Stimulated activated memory B cell treated with anti-CD40 and anti-IgM and Interleukin-4, amounts not matched to agents 10 μg/mL and 1 μg/mL and 100 μg/mL, for 72 hours (primary cell): ENCODE results near the gene GALNT5.

Source experiments
- ATAC-seq: fragments of 150-1000 bp; cut with Tn5 transposase; 2 replicates; pipeline ENCODE4 v1.10.0; 2021
- H3K27ac Mint-ChIP-seq: one replicate; pipeline ENCODE4 v1.8.0; 2022; ENCODE audit warnings: mild to moderate bottlenecking, mixed read lengths
- H3K27me3 Mint-ChIP-seq: one replicate; pipeline ENCODE4 v1.8.0; 2022; ENCODE audit warnings: mixed read lengths
- H3K36me3 Mint-ChIP-seq: one replicate; pipeline ENCODE4 v1.8.0; 2022; ENCODE audit warnings: mixed read lengths
- H3K4me1 Mint-ChIP-seq: one replicate; pipeline ENCODE4 v1.8.0; 2022; ENCODE audit warnings: mixed read lengths
- H3K4me3 Mint-ChIP-seq: one replicate; pipeline ENCODE4 v1.8.0; 2022; ENCODE audit warnings: mild to moderate bottlenecking, moderate library complexity, mixed read lengths
- H3K9me3 Mint-ChIP-seq: one replicate; pipeline ENCODE4 v1.8.0; 2022; ENCODE audit warnings: mixed read lengths

The GALNT5 gene

DNA sequence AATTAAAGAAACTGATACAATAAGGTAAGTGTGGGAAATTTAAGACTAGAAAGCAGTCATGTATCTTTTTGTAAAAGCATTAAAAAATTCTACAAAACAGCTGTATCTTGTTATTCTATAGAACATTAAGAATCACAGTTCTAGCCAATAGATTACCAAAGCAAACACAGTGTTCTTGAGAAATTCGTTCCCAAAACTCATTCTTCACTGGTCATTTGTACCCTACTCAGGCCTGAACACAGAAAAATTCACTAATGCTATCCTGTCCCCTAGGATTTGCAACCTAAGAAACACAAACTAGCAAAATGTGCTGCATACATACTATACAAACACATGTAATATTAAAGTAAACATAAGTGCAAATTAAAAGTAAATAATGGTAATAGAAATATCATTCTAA, 39.0 kb downstream of the GALNT5 start:
- Mint-ChIP-seq H3K4me1 (no peaks in the 10 kb centered on the region), H3K36me3 (no peaks in the 10 kb centered on the region), H3K27ac (no peak overlapping the region), H3K27me3 (peaks cover 9% of the 10 kb centered on the region), H3K9me3 (no peaks in the 10 kb centered on the region), H3K4me3 (no peak overlapping the region)
- no peak for ATAC-seq

DNA sequence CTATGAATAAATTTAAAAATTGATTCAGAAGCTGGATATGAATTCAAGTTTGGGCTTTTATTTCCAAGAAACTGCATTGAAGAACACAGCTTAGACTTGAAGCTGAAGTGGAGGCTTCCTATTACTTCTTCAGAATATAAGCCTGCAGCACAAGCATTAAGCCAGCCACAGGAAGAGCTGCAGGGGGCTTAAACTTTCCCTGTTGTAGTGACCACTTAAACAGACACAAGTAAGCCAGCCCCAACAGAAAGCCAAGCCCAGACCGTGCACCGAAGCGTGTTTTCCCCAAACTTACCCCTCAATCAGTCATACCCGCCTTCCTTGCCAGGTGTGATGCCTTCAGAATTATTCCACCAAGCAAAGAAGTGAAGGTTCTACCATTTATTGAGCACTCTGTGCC, 39.5 kb downstream of the GALNT5 start:
- H3K4me1 Mint-ChIP-seq, result no peaks in the 10 kb centered on the region
- H3K9me3 Mint-ChIP-seq, result no peaks in the 10 kb centered on the region
- ATAC-seq, result no peak
- H3K4me3 Mint-ChIP-seq, result no peak overlapping the region
- peaks cover 9% of the 10 kb centered on the region for H3K27me3 Mint-ChIP-seq
- no peaks in the 10 kb centered on the region for H3K36me3 Mint-ChIP-seq
- H3K27ac Mint-ChIP-seq, result no peak overlapping the region

GRCh38 chr2:157301307-157301706, 43.8 kb downstream of the GALNT5 start:
- ATAC-seq, result no peak
- no peak overlapping the region for H3K4me3 Mint-ChIP-seq
- peaks cover 9% of the 10 kb centered on the region for H3K27me3 Mint-ChIP-seq
- no peaks in the 10 kb centered on the region for H3K36me3 Mint-ChIP-seq
- H3K4me1 Mint-ChIP-seq, result no peaks in the 10 kb centered on the region
- no peak overlapping the region for H3K27ac Mint-ChIP-seq
- H3K9me3 Mint-ChIP-seq, result no peaks in the 10 kb centered on the region

GRCh38 chr2:157302492-157303099, 45.1 kb downstream of the GALNT5 start:
- Mint-ChIP-seq H3K27ac (no peak overlapping the region), H3K4me1 (no peaks in the 10 kb centered on the region), H3K4me3 (no peak overlapping the region), H3K9me3 (no peaks in the 10 kb centered on the region), H3K36me3 (no peaks in the 10 kb centered on the region), H3K27me3 (peaks cover 3% of the 10 kb centered on the region)
- ATAC-seq, result peak; percentile 68

- ATAC-seq, result no peak
These were observed 46.1 kb downstream of the GALNT5 start for GRCh38 chr2:157303612-157304011.

GRCh38 chr2:157304811-157305722, 47.6 kb downstream of the GALNT5 start:
- Mint-ChIP-seq H3K27ac (no peak overlapping the region), H3K27me3 (no peaks in the 10 kb centered on the region), H3K9me3 (no peaks in the 10 kb centered on the region), H3K4me3 (no peak overlapping the region), H3K4me1 (no peaks in the 10 kb centered on the region), H3K36me3 (no peaks in the 10 kb centered on the region)
- ATAC-seq, result no peak

More at GRCh38 chr2:157303612-157304011, 46.1 kb downstream of the GALNT5 start:
- H3K27ac Mint-ChIP-seq, result no peak overlapping the region
- H3K27me3 Mint-ChIP-seq, result no peaks in the 10 kb centered on the region
- H3K4me1 Mint-ChIP-seq, result no peaks in the 10 kb centered on the region
- no peaks in the 10 kb centered on the region for H3K36me3 Mint-ChIP-seq
- H3K4me3 Mint-ChIP-seq, result no peak overlapping the region
- H3K9me3 Mint-ChIP-seq, result no peaks in the 10 kb centered on the region

GRCh38 chr2:157305723-157306110, 48.2 kb downstream of the GALNT5 start:
- Mint-ChIP-seq H3K4me3 (no peak overlapping the region), H3K27ac (no peak overlapping the region), H3K9me3 (no peaks in the 10 kb centered on the region), H3K36me3 (no peaks in the 10 kb centered on the region), H3K4me1 (no peaks in the 10 kb centered on the region), H3K27me3 (no peaks in the 10 kb centered on the region)
- no peak for ATAC-seq

- ATAC-seq, result no peak
- Mint-ChIP-seq H3K4me1 (no peaks in the 10 kb centered on the region), H3K36me3 (no peaks in the 10 kb centered on the region), H3K4me3 (no peak overlapping the region), H3K9me3 (no peaks in the 10 kb centered on the region), H3K27ac (no peak overlapping the region), H3K27me3 (no peaks in the 10 kb centered on the region)
These were observed 49.5 kb downstream of the GALNT5 start for GRCh38 chr2:157307021-157307420.

GRCh38 chr2:157309878-157310277, 52.4 kb downstream of the GALNT5 start:
- Mint-ChIP-seq H3K4me3 (no peak overlapping the region), H3K27me3 (no peaks in the 10 kb centered on the region), H3K9me3 (no peaks in the 10 kb centered on the region), H3K36me3 (no peaks in the 10 kb centered on the region), H3K27ac (no peak overlapping the region), H3K4me1 (no peaks in the 10 kb centered on the region)
- ATAC-seq, result no peak

GRCh38 chr2:157311706-157312105, 54.2 kb downstream of the GALNT5 start:
- Mint-ChIP-seq H3K27ac (no peak overlapping the region), H3K36me3 (no peaks in the 10 kb centered on the region), H3K4me1 (no peaks in the 10 kb centered on the region), H3K4me3 (no peak overlapping the region), H3K27me3 (no peaks in the 10 kb centered on the region), H3K9me3 (no peaks in the 10 kb centered on the region)
- ATAC-seq, result no peak

- ATAC-seq, result no peak
- no peak overlapping the region for H3K27ac Mint-ChIP-seq
- H3K36me3 Mint-ChIP-seq, result no peaks in the 10 kb centered on the region
- no peaks in the 10 kb centered on the region for H3K27me3 Mint-ChIP-seq
- no peak overlapping the region for H3K4me3 Mint-ChIP-seq
- H3K4me1 Mint-ChIP-seq, result no peaks in the 10 kb centered on the region
- no peaks in the 10 kb centered on the region for H3K9me3 Mint-ChIP-seq
These were observed 55.5 kb downstream of the GALNT5 start for GRCh38 chr2:157312866-157313486.

GRCh38 chr2:157315901-157316300, 58.4 kb downstream of the GALNT5 start:
- H3K9me3 Mint-ChIP-seq, result no peaks in the 10 kb centered on the region
- H3K36me3 Mint-ChIP-seq, result peaks cover 13% of the 10 kb centered on the region
- no peak overlapping the region for H3K4me3 Mint-ChIP-seq
- no peak overlapping the region for H3K27ac Mint-ChIP-seq
- H3K4me1 Mint-ChIP-seq, result no peaks in the 10 kb centered on the region
- no peak for ATAC-seq
- H3K27me3 Mint-ChIP-seq, result no peaks in the 10 kb centered on the region

- H3K36me3 Mint-ChIP-seq, result peaks cover 31% of the 10 kb centered on the region
- peaks cover 5% of the 10 kb centered on the region for H3K4me1 Mint-ChIP-seq
- ATAC-seq, result no peak
- no peak overlapping the region for H3K4me3 Mint-ChIP-seq
- no peak overlapping the region for H3K27ac Mint-ChIP-seq
- no peaks in the 10 kb centered on the region for H3K27me3 Mint-ChIP-seq
- H3K9me3 Mint-ChIP-seq, result no peaks in the 10 kb centered on the region
These were observed 61.4 kb downstream of the GALNT5 start for GRCh38 chr2:157318884-157319283.

DNA sequence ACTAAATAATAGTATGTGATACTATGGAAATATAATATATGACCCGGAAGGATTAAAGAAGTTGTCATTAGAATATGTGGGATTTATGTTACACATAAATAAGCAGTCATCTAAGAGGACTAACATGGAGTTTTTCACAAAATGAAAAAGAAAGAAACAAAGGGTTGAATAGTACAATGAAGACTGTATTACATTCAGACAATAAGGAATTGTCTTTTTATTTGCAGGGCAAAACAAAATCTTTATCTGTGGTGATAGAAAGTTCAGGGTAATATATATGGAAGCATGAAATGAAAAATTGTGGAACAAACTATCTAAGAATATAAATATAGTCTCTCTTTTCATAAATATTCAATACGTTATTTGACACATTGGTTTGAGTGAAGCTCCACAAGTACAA, 62.3 kb downstream of the GALNT5 start:
- peaks cover 5% of the 10 kb centered on the region for H3K4me1 Mint-ChIP-seq

DNA sequence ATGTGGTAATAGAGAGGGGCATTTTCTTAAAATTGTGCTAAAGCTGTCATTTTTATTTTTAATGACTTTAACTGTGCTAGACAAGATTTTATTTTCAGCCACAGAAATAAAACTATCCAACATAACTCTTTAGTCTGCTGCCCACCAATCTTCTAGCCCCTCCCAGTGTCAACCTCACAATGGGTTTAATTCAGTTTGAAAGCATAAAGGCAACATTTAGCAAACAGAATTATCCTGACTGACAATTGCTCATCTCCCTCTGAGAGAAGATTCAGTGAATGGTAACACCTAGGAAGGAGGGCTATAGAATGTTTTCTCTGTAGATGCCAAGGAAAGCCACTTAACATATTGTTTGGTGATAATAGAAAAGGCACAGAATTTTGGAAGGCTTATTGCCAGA, 62.9 kb downstream of the GALNT5 start:
- H3K4me3 Mint-ChIP-seq, result no peak overlapping the region
- ATAC-seq, result no peak
- no peak overlapping the region for H3K27ac Mint-ChIP-seq
- no peaks in the 10 kb centered on the region for H3K9me3 Mint-ChIP-seq
- peaks cover 5% of the 10 kb centered on the region for H3K4me1 Mint-ChIP-seq
- H3K36me3 Mint-ChIP-seq, result peaks cover 31% of the 10 kb centered on the region
- no peaks in the 10 kb centered on the region for H3K27me3 Mint-ChIP-seq

More for the DNA sequence above, 62.3 kb downstream of the GALNT5 start:
- no peaks in the 10 kb centered on the region for H3K27me3 Mint-ChIP-seq
- peaks cover 31% of the 10 kb centered on the region for H3K36me3 Mint-ChIP-seq
- no peaks in the 10 kb centered on the region for H3K9me3 Mint-ChIP-seq
- H3K4me3 Mint-ChIP-seq, result no peak overlapping the region
- no peak overlapping the region for H3K27ac Mint-ChIP-seq
- no peak for ATAC-seq

- no peak for ATAC-seq
- Mint-ChIP-seq H3K9me3 (no peaks in the 10 kb centered on the region), H3K36me3 (peaks cover 31% of the 10 kb centered on the region), H3K4me1 (peaks cover 5% of the 10 kb centered on the region), H3K27ac (no peak overlapping the region), H3K4me3 (no peak overlapping the region), H3K27me3 (no peaks in the 10 kb centered on the region)
These were observed 64.0 kb downstream of the GALNT5 start for GRCh38 chr2:157321466-157321865.
